ENCODE measurements around the gene KIF6.
A peak's percentile ranks its signal among the peaks of the same experiment; 100 is the strongest.
"Not testable (repeated sequence)": the region's sequence is repeated elsewhere in the genome, so short reads cannot be mapped to it uniquely, and the experiment has no call there.

KIF6 gene

GRCh38 chr6:39752835-39753724, 27.9 kb upstream of the KIF6 start:
- DNase-seq (ENCODE audit: low read depth), result peak; percentile 6
- TF ChIP-seq, protein P1, sequence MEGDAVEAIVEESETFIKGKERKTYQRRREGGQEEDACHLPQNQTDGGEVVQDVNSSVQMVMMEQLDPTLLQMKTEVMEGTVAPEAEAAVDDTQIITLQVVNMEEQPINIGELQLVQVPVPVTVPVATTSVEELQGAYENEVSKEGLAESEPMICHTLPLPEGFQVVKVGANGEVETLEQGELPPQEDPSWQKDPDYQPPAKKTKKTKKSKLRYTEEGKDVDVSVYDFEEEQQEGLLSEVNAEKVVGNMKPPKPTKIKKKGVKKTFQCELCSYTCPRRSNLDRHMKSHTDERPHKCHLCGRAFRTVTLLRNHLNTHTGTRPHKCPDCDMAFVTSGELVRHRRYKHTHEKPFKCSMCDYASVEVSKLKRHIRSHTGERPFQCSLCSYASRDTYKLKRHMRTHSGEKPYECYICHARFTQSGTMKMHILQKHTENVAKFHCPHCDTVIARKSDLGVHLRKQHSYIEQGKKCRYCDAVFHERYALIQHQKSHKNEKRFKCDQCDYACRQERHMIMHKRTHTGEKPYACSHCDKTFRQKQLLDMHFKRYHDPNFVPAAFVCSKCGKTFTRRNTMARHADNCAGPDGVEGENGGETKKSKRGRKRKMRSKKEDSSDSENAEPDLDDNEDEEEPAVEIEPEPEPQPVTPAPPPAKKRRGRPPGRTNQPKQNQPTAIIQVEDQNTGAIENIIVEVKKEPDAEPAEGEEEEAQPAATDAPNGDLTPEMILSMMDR (IDR thresholded peaks at IDR 0.05; ENCODE audit: insufficient read depth, low read depth, low read length, missing control alignments), result no peak

DNA sequence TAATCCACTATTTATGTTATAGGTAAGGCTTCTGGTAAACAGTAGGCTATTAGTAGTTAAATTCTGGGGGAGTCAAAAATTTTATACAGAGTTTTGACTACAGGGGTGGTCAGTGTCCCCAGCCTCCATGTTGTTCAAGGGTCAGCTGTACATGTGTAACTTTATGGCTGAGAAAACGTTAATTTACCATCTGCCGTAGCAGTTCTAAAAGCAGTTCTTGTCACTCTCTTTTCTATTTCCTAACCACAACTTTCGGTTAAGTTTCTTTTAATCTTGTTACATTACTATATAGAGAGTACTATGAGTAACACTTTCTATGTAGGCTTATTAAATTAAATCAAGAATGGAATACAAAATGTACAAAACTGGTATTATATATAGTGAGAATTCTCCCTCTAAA, 21.6 kb upstream of the KIF6 start:
- DNase-seq (ENCODE audit: low read depth), result no peak
- no peak overlapping the region for H3K4me3 ChIP-seq (ENCODE audit: low read depth, low read length)
- TF ChIP-seq, protein P1 (IDR thresholded peaks at IDR 0.05; ENCODE audit: insufficient read depth, low read depth, low read length, missing control alignments), result no peak

More at GRCh38 chr6:39752835-39753724, 27.9 kb upstream of the KIF6 start:
- no peak overlapping the region for H3K4me3 ChIP-seq (ENCODE audit: low read depth, low read length)

GRCh38 chr6:39733704-39734103, 8.5 kb upstream of the KIF6 start:
- DNase-seq (ENCODE audit: low read depth), result no peak
- no peak overlapping the region for H3K4me3 ChIP-seq (ENCODE audit: low read depth, low read length)
- TF ChIP-seq, protein P1 (IDR thresholded peaks at IDR 0.05; ENCODE audit: insufficient read depth, low read depth, low read length, missing control alignments), result no peak

DNA sequence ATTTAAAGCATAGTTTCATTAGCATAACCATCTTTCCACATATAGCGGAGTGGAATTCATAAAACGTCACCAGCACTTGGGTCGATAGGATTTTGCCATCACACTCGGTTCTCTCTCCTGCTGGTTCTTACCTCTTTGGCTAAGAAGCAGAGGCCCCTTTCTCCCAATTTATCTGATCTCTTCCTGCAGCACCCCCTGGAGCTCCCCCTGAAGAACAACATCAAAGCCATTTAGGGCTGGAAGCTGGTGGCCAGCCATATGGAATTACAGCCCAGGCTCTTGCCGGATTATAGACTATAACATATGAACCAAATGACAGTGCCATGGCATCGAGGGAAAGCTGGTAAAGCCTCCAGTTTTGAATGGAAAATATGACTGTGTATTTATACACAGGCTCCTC, 6.4 kb upstream of the KIF6 start:
- TF ChIP-seq, protein P1 (IDR thresholded peaks at IDR 0.05; ENCODE audit: insufficient read depth, low read depth, low read length, missing control alignments), result no peak
- no peak for DNase-seq (ENCODE audit: low read depth)
- H3K4me3 ChIP-seq (ENCODE audit: low read depth, low read length), result no peak overlapping the region

- TF ChIP-seq, protein P1 (IDR thresholded peaks at IDR 0.05; ENCODE audit: insufficient read depth, low read depth, low read length, missing control alignments), result no peak
- no peak for DNase-seq (ENCODE audit: low read depth)
- no peak overlapping the region for H3K4me3 ChIP-seq (ENCODE audit: low read depth, low read length)
Measured at GRCh38 chr6:39729945-39730344, 4.7 kb upstream of the KIF6 start.

DNA sequence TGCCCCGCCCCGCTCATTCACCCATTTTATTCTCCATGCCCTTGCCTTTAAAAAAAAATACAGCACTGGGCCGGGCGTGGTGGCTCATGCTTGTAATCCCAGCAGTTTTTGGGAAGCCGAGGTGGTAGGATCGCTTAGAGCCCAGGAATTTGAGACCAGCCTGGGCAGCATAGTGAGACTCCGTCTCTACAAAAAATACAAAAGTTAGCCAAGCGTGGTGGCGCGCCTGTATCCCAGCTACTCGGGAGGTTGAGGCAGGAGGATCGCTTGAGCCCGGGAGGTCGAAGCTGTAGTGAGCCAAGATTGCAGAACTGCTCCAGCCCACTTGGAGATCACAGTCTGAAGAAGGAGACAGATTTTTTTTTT, 407 bp upstream of the KIF6 start:
- no peak for DNase-seq (ENCODE audit: low read depth)
- peak overlapping the region; percentile 54 for H3K4me3 ChIP-seq (ENCODE audit: low read depth, low read length)
- TF ChIP-seq, protein P1 (IDR thresholded peaks at IDR 0.05; ENCODE audit: insufficient read depth, low read depth, low read length, missing control alignments), result no peak

DNA sequence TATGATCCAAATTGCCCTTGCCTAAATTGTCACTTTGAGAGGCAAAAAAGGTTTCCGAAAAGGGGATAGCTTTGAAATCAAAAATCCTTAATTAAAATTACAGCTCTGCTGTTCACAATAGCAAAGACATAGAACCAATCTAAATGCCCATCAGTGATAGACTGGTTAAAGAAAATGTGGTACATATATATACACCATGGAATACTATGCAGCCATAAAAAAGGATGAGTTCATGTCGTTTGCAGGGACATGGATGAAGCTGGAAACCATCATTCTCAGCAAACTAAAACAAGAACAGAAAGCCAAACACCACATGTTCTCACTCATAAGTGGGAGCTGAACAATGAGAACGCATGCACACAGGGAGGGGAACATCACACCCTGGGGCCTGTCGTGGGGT, 1.9 kb downstream of the KIF6 start:
- not testable (repeated sequence) for H3K4me3 ChIP-seq (ENCODE audit: low read depth, low read length); DNase-seq (ENCODE audit: low read depth)
